HG03139 (cell line): ENCODE results near the gene PYCR2.
"Not testable (repeated sequence)": the region's sequence is repeated elsewhere in the genome, so short reads cannot be mapped to it uniquely, and the experiment has no call there.

ENCODE experiments used
- ATAC-seq: cut with Tn5 transposase; IDR thresholded peaks from one replicate; pipeline ENCODE4 v1.9.1; 2021; ENCODE audit not compliant: unreplicated experiment

The PYCR2 gene

GRCh38 chr1:225923692-225924555 lies at the start of gene PYCR2:
PYCR2 (minus strand) TSS chr1:225924250; CDS start chr1:225924110, 140 bp downstream.
- ATAC-seq: peak; percentile 96

DNA sequence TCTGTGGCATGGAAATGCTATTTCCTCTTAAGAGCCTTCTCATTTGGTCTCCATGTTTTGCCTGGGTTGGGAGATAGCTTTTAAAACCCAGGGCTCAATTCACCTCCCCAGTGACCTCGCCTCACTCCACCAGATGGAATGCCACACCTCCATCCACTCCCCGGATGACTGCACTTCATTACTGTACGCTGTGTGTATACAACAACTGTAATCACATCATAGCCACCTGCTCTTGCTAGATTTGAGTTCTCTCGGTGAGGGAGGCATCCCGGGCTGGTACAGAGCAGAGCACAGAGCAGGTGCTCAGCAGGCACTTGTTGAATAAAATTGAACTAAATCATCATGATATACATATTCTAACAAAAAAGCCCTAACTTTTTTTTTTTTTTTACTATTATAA lies 49.1 kb upstream of the PYCR2 start:
- ATAC-seq: no peak

GRCh38 chr1:225972344-225973152 lies 48.5 kb upstream of the PYCR2 start:
- ATAC-seq: no peak

- ATAC-seq: not testable (repeated sequence)
These were observed 46.6 kb upstream of the PYCR2 start for GRCh38 chr1:225970592-225971157.

- ATAC-seq: not testable (repeated sequence)
These were observed 45.7 kb upstream of the PYCR2 start for GRCh38 chr1:225969751-225970150.

DNA sequence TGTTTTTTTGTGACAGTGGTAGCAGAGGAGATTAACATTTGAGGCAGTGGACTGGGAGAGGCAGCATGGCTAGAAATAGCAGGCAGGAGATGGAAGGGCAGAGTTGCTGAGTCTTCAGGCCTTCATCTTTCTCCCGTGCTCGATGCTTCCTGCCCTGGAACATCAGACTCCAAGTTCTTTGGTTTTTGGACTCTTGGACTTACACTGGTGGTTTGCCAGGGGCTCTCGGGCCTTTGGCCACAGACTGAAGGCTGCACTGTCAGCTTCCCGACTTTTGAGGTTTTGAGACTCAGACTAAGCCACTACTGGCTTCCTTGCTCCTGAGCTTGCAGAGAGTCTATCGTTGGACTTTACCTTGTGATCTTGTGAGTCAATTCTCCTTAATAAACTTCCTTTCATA lies 41.2 kb upstream of the PYCR2 start:
- ATAC-seq: no peak

DNA sequence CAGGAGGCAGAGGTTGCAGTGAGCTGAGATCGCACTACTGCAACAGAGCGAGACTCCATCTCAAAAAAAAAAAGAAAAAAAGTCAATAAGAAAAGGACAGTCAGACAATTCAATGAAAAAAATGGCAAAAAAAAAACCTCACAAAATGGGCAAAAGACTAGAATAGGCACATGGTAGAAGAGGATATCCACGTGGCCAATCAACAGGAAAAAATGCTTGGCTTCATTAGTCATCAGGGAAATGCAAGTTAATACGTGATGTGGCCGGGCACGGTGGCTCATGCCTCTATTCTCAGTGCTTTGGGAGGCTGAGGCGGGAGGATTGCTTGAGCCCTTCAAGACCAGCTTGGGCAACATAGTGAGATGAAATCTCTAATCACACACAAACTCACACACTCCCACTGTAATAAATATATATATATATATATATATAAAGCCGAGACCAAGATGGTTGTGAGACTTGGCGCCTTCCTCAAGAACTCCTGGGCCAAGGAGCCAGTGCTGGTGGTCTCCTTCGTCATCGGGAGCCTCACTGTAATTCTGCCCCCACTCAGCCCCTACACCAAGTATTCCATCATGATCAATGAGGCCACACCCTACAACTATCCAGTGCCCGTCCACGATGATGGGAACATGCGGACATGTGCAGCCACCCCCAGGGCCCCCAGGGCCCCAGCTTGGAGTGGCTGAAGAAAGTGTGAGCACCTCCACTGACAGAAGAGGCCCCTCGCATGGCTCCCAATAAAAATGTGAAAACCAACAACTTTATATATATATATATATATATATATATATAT lies 39.9 kb upstream of the PYCR2 start:
- no peak for ATAC-seq

DNA sequence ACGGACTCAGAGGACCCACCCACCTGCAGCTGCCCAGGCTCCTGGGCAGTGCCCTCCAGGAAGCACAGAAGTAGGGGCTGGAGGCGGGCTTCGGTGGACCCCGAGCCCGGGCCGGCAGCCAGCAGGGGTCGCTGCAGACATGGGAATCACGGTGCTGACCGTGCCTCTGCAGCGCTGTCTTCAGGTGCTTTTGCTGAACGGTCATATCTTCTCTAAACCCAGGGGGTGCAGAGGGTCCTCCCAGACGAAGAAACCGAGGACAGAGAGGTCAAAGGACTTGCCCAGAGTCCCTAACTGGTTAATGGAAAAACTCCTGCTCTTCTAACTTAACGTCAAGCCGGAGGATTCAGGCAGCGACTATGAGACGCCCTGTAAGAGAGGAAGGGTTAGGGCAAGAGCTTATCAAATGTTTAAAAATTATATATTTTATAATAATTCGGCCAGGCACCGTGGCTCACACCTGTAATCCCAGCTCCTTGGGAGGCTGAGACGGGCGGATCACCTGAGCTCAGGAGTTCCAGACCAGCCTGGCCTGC lies 38.5 kb upstream of the PYCR2 start:
- ATAC-seq: no peak

- no peak for ATAC-seq
These were observed 37.8 kb upstream of the PYCR2 start for GRCh38 chr1:225961659-225962439.

GRCh38 chr1:225958041-225958440 lies 34.0 kb upstream of the PYCR2 start:
- ATAC-seq: no peak

DNA sequence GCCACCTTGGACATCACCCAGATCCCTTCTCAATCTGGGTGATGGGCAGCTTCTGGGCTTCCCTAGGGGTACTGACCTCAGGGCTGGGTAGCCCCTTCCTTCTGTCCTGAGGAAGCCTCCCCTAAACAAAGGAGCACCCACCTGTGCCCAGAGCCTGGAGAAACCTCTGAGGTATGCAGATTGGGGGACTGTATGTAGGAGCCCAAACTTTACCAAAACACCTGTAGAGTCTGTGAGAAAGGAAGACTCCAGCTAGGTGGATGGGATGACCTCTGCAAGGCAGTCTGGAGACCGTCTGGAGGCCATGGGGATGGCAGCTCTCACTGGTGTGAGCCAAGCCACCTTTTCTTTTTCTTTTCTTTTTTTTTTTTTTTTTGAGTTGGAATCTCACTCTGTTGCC lies 30.7 kb upstream of the PYCR2 start:
- no peak for ATAC-seq

GRCh38 chr1:225953315-225953714 lies 29.3 kb upstream of the PYCR2 start:
- ATAC-seq: no peak

DNA sequence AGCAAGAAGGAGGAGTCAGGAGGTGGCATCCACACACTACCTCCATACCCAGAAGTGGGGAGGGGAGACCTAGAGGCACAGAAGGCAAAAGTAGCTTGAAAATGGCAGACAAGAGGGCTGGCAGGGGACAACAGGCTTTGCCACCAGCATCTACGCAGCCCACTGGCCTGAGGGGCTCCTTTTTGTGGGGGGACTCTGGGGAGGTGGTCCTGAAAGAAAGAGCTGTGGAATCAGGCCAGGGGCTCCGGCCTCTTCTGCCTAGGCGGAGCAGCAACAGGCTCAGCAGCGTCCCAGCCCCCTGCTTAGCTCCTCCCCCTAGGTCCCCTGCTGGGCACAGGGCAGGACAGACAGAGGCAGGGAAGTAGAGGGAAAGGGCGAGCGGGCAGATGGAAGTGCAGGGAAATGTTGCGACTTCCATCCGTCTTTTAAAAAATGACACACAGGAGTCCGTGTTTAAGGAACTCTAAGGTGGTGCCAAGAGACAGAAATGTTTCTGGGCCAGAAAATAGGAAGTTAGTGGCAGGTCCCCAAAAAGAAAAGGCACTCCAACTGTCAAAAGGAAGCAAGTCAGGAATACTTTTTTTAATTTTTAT lies 27.0 kb upstream of the PYCR2 start:
- no peak for ATAC-seq

DNA sequence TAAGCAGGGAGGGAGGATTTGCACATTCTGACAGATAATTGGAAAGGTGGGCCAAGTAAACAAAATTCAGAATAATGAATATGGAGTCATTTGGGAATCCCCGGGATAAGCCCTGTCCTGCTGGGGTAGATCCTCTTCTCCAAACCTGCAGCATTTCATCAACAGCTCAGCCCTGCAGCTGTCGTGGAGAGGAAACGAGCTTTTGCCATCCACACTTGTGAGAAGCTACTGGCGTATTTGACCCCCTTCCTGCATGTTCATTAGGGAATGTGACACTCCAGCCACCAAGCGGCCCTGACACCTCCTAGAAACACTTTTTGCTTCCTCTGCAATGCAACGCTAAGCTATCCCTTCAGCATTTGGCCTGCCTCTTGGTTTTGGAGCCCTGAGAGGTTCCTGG lies 25.0 kb upstream of the PYCR2 start:
- no peak for ATAC-seq

DNA sequence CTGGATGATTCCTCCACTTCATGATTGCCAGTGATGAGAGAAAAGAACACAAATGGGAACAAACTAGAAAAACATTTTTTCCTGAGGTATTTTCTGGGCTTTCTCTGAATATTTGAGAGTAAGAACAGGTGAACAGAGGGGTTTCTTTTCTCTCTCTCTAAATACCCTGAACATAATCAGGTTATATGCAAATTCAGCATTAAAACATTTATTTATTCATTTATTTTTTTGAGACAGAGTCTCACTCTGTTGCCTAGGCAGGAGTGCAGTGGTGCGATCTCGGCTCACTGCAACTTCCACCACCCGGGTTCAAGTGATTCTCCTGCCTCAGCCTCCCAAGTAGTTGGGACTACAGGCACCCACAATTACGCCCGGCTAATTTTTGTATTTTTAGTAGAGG lies 22.8 kb upstream of the PYCR2 start:
- ATAC-seq: no peak

DNA sequence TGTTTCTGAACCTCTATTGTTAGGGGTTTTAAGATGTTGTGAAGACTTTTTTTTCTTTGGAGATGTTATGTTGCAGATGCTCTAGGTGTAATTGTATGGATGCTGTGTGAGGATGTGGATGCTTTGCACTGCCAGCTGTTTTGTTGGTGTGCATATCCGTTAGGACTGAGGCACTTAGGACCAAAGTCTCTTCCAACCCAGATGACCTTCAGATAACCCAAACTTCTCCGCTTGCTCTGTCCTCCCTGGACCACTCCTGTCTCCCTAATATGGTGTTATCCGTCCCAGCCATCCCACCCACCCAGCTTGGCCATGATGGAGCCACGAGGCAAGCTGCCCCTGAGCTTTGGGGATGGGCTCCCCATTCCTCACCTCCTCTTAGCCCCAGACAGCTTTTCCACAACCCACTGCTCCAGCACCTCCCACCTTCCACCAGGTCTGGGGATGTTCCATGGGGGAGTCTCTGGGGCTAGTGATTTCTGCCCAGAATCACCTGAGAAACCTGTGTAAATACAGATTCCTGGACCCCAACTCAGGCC lies 22.1 kb upstream of the PYCR2 start:
- ATAC-seq: no peak

- no peak for ATAC-seq
These were observed 21.5 kb upstream of the PYCR2 start for GRCh38 chr1:225945564-225945963.

DNA sequence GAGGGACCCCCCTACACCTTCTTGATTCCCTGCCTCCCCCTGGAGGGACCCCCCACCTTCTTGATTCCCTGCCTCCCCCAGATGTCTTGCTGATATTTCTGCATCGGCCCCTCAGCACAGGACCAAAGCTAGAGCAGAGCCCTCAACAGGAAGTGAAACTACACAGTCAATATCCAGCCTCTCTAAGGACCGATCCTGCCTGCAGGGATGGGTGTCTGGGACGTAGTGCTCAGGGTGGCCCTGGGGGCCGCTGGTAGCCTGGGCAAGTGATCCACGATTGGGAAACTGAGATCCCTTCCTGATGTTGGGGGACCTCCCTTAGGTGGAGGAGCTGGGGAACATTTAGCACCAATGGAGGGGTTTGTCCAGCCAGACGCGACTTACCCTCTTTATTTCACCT lies 20.9 kb upstream of the PYCR2 start:
- peak; percentile 68 for ATAC-seq

GRCh38 chr1:225944387-225944786 lies 20.3 kb upstream of the PYCR2 start:
- ATAC-seq: no peak
